WTC11 (cell line): ENCODE data around the gene CD164.

Experiments
- CTCF ChIP-seq: fragments of 200-600 bp; IDR thresholded peaks from 2 replicates; pipeline ENCODE4 v1.8.0; 2022; ENCODE audit warnings: antibody characterized with exemption
- E2F4 ChIP-seq: sonication (generic); formaldehyde crosslinking; IDR thresholded peaks from 2 replicates; pipeline ENCODE4 v1.8.1; 2022; ENCODE audit warnings: low read depth, mild to moderate bottlenecking, moderate library complexity, missing genetic modification reagents, borderline replicate concordance
- FOXJ3 ChIP-seq: sonication (generic); formaldehyde crosslinking; IDR thresholded peaks from 2 replicates; pipeline ENCODE4 v1.9.0; 2021; ENCODE audit warnings: missing genetic modification reagents, mild to moderate bottlenecking, borderline replicate concordance
- NFE2L1 ChIP-seq: sonication (generic); formaldehyde crosslinking; IDR thresholded peaks from 2 replicates; pipeline ENCODE4 v1.8.1; 2023; ENCODE audit warnings: missing genetic modification reagents
- PRDM15 ChIP-seq: sonication (generic); formaldehyde crosslinking; IDR thresholded peaks from 2 replicates; pipeline ENCODE4 v1.8.0; 2022; ENCODE audit warnings: missing genetic modification reagents
- ZBTB43 ChIP-seq: sonication (generic); formaldehyde crosslinking; IDR thresholded peaks from 2 replicates; pipeline ENCODE4 v1.8.1; 2023; ENCODE audit warnings: mild to moderate bottlenecking, missing genetic modification reagents
- ZNF281 ChIP-seq: sonication (generic); formaldehyde crosslinking; IDR thresholded peaks from 2 replicates; pipeline ENCODE4 v1.8.0; 2023; ENCODE audit warnings: mild to moderate bottlenecking, missing genetic modification reagents

- TF ChIP-seq ZNF281 (CRISPR knock-in tag) (no peak), CTCF (no peak), FOXJ3 (no peak), PRDM15 (no peak), NFE2L1 (CRISPR knock-in tag) (no peak), E2F4 (CRISPR knock-in tag) (no peak), ZBTB43 (CRISPR knock-in tag) (no peak)
Measured at GRCh38 chr6:109388265-109388664, 6.0 kb upstream of the CD164 start.
